Iris pigment epithelial cell (primary cell): ENCODE measurements around the gene TRMT112.
"Not testable (repeated sequence)": the region's sequence is repeated elsewhere in the genome, so short reads cannot be mapped to it uniquely, and the experiment has no call there.

Experiments
- DNase-seq: peaks from one replicate; pipeline ENCODE4 v3.0.0-alpha.2; 2011; ENCODE audit warnings: low read depth

The TRMT112 gene

GRCh38 chr11:64331569-64332371, 14.4 kb upstream of the TRMT112 start:
- peak; percentile 93 for DNase-seq

GRCh38 chr11:64330888-64331287, 13.5 kb upstream of the TRMT112 start:
- no peak for DNase-seq

DNA sequence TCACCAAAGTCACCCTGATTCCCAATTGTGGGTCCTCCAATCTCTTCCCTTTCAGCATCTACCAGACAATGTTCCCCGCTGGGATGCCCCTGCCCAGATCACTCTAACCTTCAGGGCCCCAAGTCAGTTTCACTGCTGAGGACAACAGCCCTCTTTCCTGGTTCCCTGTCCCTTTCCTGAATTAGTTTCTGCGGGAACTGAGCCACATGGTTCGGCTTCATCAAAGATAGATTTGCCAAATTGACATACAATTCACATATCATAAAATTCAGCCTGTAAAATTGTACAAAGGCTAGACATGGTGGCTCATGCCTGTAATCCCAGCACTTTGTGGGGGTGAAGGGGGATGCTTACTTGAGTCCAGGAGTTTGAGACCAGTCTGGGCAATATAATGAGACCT, 10.6 kb upstream of the TRMT112 start:
- DNase-seq, result no peak

GRCh38 chr11:64327375-64327774, 10.0 kb upstream of the TRMT112 start:
- no peak for DNase-seq

DNA sequence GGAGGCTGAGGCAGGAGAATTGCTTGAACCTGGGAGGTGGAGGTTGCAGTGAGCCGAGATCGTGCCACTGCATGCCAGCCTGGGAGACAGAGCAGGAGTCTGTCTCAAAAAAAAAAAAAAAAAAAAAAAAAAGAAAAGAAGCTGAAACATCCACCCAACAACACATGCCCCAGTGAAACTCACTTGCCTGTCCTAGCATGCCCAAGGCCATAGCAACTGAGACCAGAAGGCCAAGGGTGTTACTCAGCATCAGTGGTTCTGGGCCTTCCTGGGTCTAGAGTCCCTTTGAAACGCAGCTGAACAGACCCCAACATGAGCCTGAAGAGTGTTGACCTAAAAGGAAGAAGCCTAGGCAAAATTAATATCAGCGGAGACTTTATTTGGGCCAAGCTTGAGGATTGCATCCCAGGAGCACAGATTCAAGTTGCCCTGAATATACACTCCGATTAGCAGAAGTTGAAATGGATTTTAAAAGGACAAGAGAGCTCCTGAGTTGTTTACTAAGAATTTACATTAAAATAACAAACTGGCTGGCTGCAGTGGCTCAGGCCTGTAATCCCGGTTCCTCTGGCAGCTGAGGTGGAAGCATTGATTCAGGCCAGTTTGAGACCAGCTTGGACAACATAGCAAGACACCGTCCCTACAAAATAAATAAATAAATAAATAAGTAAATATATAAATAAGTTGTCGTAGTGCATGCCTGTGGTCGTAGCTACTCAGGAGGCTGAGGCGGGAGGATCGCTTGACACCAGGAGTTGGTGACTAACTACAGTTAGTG, 7.5 kb upstream of the TRMT112 start:
- no peak for DNase-seq

DNA sequence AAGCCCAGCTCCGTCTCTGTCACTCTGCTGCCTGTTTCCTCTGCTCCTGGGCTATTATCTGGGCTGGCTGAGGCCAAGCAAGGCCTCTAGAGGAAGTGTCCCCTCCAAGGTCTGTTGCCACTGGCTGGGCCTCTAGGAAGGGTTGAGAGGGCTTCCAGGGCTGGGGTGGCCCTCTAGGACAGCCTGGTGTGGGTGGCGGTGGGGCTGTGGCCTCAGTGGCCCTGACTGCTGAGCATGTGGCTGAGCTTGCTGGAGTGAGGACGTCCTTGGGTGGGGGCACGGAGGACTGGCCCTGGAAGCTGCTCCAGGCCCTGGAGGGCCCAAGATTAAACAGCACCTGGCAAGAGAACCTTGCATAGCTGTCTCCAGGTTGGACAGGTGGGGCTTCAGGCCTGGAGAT, 6.6 kb upstream of the TRMT112 start:
- not testable (repeated sequence) for DNase-seq

- no peak for DNase-seq
These were observed 6.0 kb upstream of the TRMT112 start for GRCh38 chr11:64323373-64323772.

- no peak for DNase-seq
These were observed 5.5 kb upstream of the TRMT112 start for GRCh38 chr11:64322925-64323260.

DNA sequence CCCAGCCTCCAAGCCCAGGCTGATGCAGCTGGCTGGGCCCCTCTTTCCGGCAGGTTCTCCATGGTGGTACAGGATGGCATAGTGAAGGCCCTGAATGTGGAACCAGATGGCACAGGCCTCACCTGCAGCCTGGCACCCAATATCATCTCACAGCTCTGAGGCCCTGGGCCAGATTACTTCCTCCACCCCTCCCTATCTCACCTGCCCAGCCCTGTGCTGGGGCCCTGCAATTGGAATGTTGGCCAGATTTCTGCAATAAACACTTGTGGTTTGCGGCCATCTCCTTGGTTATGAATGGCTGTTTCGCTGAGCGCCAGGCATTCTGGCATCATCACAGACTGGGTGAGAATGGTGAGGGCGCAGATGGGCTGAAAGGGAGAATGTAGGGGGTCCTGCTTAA, 4.2 kb upstream of the TRMT112 start:
- DNase-seq, result no peak

DNA sequence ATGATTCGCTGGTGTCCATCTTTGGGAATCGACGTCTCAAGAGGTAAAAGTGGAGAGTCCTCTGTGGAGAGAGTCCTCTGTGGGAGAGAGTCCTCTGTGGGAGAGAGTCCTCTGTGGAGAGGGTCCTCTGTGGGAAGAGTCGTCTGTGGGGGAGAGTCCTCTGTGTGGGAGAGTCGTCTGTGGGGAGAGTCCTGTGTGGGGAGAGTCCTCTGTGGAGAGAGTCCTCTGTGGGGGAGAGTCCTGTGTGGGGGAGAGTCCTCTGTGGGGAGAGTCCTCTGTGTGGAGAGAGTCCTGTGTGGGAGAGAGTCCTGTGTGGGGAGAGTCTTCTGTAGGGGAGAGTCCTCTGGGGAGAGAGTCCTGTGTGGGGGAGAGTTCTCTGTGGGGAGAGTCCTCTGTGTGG, 3.7 kb upstream of the TRMT112 start:
- no peak for DNase-seq

GRCh38 chr11:64320556-64320955, 3.2 kb upstream of the TRMT112 start:
- DNase-seq, result no peak

- DNase-seq, result no peak
These were observed 1.7 kb upstream of the TRMT112 start for GRCh38 chr11:64318766-64319761.

DNA sequence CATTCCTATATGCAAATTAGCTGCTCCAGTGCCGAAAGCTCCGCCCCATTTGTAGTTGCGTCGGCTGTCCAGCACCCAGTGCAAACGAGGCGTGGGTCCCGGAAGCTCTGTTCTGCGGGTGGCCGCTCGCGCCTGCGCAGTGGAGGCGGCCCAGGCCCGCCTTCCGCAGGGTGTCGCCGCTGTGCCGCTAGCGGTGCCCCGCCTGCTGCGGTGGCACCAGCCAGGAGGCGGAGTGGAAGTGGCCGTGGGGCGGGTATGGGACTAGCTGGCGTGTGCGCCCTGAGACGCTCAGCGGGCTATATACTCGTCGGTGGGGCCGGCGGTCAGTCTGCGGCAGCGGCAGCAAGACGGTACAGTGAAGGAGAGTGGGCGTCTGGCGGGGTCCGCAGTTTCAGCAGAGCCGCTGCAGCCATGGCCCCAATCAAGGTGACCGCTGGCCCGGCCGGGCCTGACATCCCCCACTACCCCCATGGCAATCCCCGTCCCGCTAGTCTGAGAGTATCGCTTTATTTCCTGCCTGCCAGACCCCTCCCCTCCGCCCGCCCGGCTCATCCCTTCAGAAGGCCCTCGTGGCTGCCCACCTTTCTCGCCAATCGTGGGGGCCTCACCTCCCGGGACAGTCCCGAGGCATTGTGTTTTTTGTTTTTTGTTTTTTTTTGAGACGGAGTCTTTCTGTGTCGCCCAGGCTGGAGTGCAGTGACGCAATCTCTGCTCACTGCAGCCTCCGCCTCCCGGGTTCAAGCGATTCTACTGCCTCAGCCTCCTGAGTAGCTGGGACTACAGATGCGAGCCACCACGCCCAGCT, 804 bp upstream of the TRMT112 start, which contains the start of gene PRDX5:
Gene PRDX5, plus strand, starts transcription at position 161 of the 805 bp plus-strand sequence. Its CDS starts 95 bp downstream, at position 256.
- peak; percentile 94 for DNase-seq

- DNase-seq, result no peak
These were observed 561 bp downstream of the TRMT112 start for GRCh38 chr11:64316672-64317324.

DNA sequence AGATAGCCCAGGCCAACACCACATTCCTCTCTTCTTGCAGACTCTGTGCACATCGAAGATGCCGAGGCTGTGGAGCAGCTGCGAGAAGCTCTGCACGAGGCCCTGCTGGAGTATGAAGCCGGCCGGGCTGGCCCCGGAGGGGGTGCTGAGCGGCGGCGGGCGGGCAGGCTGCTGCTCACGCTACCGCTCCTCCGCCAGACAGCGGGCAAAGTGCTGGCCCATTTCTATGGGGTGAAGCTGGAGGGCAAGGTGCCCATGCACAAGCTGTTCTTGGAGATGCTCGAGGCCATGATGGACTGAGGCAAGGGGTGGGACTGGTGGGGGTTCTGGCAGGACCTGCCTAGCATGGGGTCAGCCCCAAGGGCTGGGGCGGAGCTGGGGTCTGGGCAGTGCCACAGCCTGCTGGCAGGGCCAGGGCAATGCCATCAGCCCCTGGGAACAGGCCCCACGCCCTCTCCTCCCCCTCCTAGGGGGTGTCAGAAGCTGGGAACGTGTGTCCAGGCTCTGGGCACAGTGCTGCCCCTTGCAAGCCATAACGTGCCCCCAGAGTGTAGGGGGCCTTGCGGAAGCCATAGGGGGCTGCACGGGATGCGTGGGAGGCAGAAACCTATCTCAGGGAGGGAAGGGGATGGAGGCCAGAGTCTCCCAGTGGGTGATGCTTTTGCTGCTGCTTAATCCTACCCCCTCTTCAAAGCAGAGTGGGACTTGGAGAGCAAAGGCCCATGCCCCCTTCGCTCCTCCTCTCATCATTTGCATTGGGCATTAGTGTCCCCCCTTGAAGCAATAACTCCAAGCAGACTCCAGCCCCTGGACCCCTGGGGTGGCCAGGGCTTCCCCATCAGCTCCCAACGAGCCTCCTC, 1.5 kb downstream of the TRMT112 start:
- DNase-seq, result not testable (repeated sequence)

DNA sequence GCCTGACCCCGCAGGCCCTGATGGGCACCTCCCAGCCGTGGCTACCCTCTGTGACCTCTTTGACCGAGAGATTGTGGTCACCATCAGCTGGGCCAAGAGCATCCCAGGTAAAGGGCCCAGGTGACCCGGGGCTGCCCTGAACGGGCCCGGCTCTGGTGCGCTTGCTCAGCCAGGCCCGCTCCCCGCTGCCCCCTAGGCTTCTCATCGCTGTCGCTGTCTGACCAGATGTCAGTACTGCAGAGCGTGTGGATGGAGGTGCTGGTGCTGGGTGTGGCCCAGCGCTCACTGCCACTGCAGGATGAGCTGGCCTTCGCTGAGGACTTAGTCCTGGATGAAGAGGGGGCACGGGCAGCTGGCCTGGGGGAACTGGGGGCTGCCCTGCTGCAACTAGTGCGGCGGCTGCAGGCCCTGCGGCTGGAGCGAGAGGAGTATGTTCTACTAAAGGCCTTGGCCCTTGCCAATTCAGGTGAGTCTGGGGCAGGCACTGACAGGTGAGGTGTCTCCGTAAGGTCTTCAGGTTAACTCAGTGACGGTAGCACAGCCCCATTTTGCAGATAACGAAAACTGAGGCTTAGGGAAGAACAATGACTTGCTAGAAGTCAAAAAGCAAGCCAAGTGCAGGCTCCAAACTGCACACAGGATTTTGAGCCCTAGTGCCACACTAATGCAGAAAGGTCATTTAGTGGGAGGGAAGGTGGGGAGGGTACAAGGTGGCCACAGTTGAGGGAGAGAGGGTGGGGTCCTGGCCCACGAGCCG, 2.4 kb downstream of the TRMT112 start:
- DNase-seq, result no peak

- no peak for DNase-seq
These were observed 3.1 kb downstream of the TRMT112 start for GRCh38 chr11:64314146-64314804.

GRCh38 chr11:64313491-64314145, 3.7 kb downstream of the TRMT112 start:
- no peak for DNase-seq
